Fibroblast of lung (primary cell): ENCODE measurements around the gene INTS7.

Source experiments
- CTCF ChIP-seq, 2 donors: IDR thresholded peaks in 1 of 2; conservative IDR thresholded peaks in 1 of 2; 1 replicate in 1 of 2; 2 replicates in 1 of 2; pipeline ENCODE4 v1.5.1; 2011 to 2012; ENCODE audit warnings: low read length in 2 of 2, control low read depth in 1 of 2, inconsistent platforms in 1 of 2, low read depth in 1 of 2, mild to moderate bottlenecking in 1 of 2
- EZH2 ChIP-seq: IDR thresholded peaks from 2 replicates; pipeline ENCODE4 v1.5.1; 2012; ENCODE audit warnings: low read length, control low read depth, mild to moderate bottlenecking; ENCODE audit errors: missing control alignments

GRCh38 chr1:211939876-211940468, 95.4 kb downstream of the INTS7 start:
- TF ChIP-seq CTCF (conservative IDR thresholded peaks at IDR 0.05 in 1 of 2, IDR thresholded peaks at IDR 0.05 in 1 of 2; ENCODE audit: low read depth in 1 of 2, low read length in 2 of 2) (no peak), EZH2 (no peak)
